GM23338 (cell line): ENCODE results near the gene ARG1. TPM values are rescaled to one million over a fixed set of nuclear protein-coding genes. Genes with fewer than 3 reads are reported as not detected.

Experiments
- ATAC-seq: fragments of 200-7000 bp; cut with Tn5 transposase; 3 replicates; pipeline ENCODE4 v1.9.1; 2020
- DNase-seq: peaks from one replicate; pipeline ENCODE4 v3.0.0-alpha.2; 2015; ENCODE audit warnings: low spot score
- H2AFZ ChIP-seq: fragments of 200-600 bp; sonication (generic); 2 replicates; pipeline ENCODE4 v1.8.0; 2016; ENCODE audit warnings: antibody characterized with exemption, mild to moderate bottlenecking, moderate library complexity
- H3F3A ChIP-seq: fragments of 200-600 bp; sonication (generic); replicated peaks from 2 replicates; pipeline ENCODE4 v1.8.0; 2017; ENCODE audit warnings: antibody characterized with exemption, mixed run types, low read depth
- H3K27ac ChIP-seq: fragments of 200-600 bp; sonication (generic); 2 replicates; pipeline ENCODE4 v1.6.1; 2016; ENCODE audit warnings: low read depth
- H3K27me3 ChIP-seq: fragments of 200-600 bp; sonication (generic); 2 replicates; pipeline ENCODE4 v1.8.0; 2016; ENCODE audit warnings: mild to moderate bottlenecking, mixed run types, moderate library complexity; ENCODE audit not compliant: insufficient read depth
- H3K36me3 ChIP-seq: fragments of 200-600 bp; sonication (generic); 2 replicates; pipeline ENCODE4 v1.8.0; 2016; ENCODE audit warnings: mild to moderate bottlenecking; ENCODE audit not compliant: insufficient read depth
- H3K4me1 ChIP-seq: fragments of 200-600 bp; sonication (generic); 2 replicates; pipeline ENCODE4 v1.8.0; 2016; ENCODE audit warnings: mild to moderate bottlenecking, moderate library complexity; ENCODE audit not compliant: insufficient read depth
- H3K4me2 ChIP-seq: fragments of 200-600 bp; sonication (generic); 2 replicates; pipeline ENCODE4 v1.7.1; 2017; ENCODE audit warnings: mixed run types
- H3K4me3 ChIP-seq: fragments of 200-600 bp; sonication (generic); 2 replicates; pipeline ENCODE4 v1.6.1; 2016; ENCODE audit warnings: mixed run types
- H3K79me2 ChIP-seq: fragments of 200-600 bp; sonication (generic); replicated peaks from 2 replicates; pipeline ENCODE4 v1.8.0; 2017; ENCODE audit warnings: mild to moderate bottlenecking; ENCODE audit not compliant: insufficient read depth
- H3K9me2 ChIP-seq: fragments of 200-600 bp; sonication (generic); 2 replicates; pipeline ENCODE4 v1.8.0; 2017; ENCODE audit not compliant: insufficient read depth
- H4K20me1 ChIP-seq: fragments of 200-600 bp; sonication (generic); replicated peaks from 2 replicates; pipeline ENCODE4 v1.8.0; 2017; ENCODE audit warnings: mild to moderate bottlenecking; ENCODE audit not compliant: insufficient read depth
- H3K27ac Mint-ChIP-seq: 2 replicates; pipeline ENCODE4 v1.8.0; 2020; ENCODE audit warnings: inconsistent platforms, mild to moderate bottlenecking, moderate library complexity, mixed read lengths
- H3K27me3 Mint-ChIP-seq: 3 replicates; pipeline ENCODE4 v1.8.0; 2022; ENCODE audit warnings: low read depth, mild to moderate bottlenecking, moderate library complexity, mixed read lengths, inconsistent platforms; ENCODE audit not compliant: insufficient read depth, poor library complexity
- H3K36me3 Mint-ChIP-seq: 3 replicates; pipeline ENCODE4 v1.8.0; 2021; ENCODE audit warnings: low read depth, mild to moderate bottlenecking, inconsistent platforms, moderate library complexity, mixed read lengths
- H3K4me1 Mint-ChIP-seq: 3 replicates; pipeline ENCODE4 v1.8.0; 2020; ENCODE audit warnings: mild to moderate bottlenecking, inconsistent platforms, mixed read lengths
- H3K4me3 Mint-ChIP-seq: 3 replicates; pipeline ENCODE4 v1.8.0; 2021; ENCODE audit warnings: moderate library complexity, mild to moderate bottlenecking, inconsistent platforms, mixed read lengths
- H3K9me3 Mint-ChIP-seq: 3 replicates; pipeline ENCODE4 v1.8.0; 2020; ENCODE audit warnings: moderate library complexity, mild to moderate bottlenecking, inconsistent platforms, mixed read lengths
- CREB1 ChIP-seq: fragments of 250-450 bp; sonication (Bioruptor Pico); IDR thresholded peaks from 2 replicates; pipeline ENCODE4 v1.5.0; 2020; ENCODE audit warnings: low read depth, mild to moderate bottlenecking, moderate library complexity
- EZH2 ChIP-seq: fragments of 200-600 bp; sonication (generic); IDR thresholded peaks from one replicate; pipeline ENCODE4 v1.8.0; 2017; ENCODE audit warnings: antibody characterized with exemption, mild to moderate bottlenecking, low read depth; ENCODE audit not compliant: unreplicated experiment
- EZH2phosphoT487 ChIP-seq: fragments of 200-600 bp; sonication (generic); IDR thresholded peaks from one replicate; pipeline ENCODE4 v1.8.1; 2018; ENCODE audit warnings: antibody characterized with exemption; ENCODE audit not compliant: unreplicated experiment
- JUNB ChIP-seq: IDR thresholded peaks from one replicate; pipeline ENCODE4 v1.6.1; 2016; ENCODE audit warnings: antibody characterized with exemption; ENCODE audit not compliant: unreplicated experiment
- NANOG ChIP-seq: IDR thresholded peaks from 2 replicates; pipeline ENCODE4 v1.6.1; 2016; ENCODE audit warnings: antibody characterized with exemption, borderline replicate concordance
- POLR2AphosphoS5 ChIP-seq: IDR thresholded peaks from 2 replicates; pipeline ENCODE4 v1.6.1; 2016; ENCODE audit warnings: antibody characterized with exemption, low read depth
- STAT1 ChIP-seq: IDR thresholded peaks from one replicate; pipeline ENCODE4 v1.6.1; 2016; ENCODE audit warnings: antibody characterized with exemption; ENCODE audit not compliant: unreplicated experiment
- ZNF114 ChIP-seq: fragments of 250-450 bp; sonication (Bioruptor Pico); IDR thresholded peaks from 2 replicates; pipeline ENCODE4 v1.5.0; 2020; ENCODE audit warnings: mild to moderate bottlenecking, moderate library complexity
- ZNF331 ChIP-seq: fragments of 250-450 bp; sonication (Bioruptor Pico); IDR thresholded peaks from 2 replicates; pipeline ENCODE4 v1.5.0; 2020; ENCODE audit warnings: low read depth, mild to moderate bottlenecking, moderate library complexity
- polyA plus RNA-seq: library from polyadenylated mRNA; unstranded; fragments of >200 nt; fragmentation: Nextera tagmentation; extraction: Ambion mirVana; gene quantifications from 2 replicates; pipeline ENCODE4 v1.2.1, GENCODE V29; 2016
- total RNA-seq: library from RNA; depleted of rRNA; stranded (reverse); fragments of >200 nt; shearing (Covaris generic); gene quantifications from 2 replicates; pipeline ENCODE4 v1.2.3, GENCODE V29; 2014
- TF ChIP-seq, protein P1 (sequence below): IDR thresholded peaks from one replicate; pipeline ENCODE4 v1.6.1; 2018; ENCODE audit warnings: antibody characterized with exemption; ENCODE audit not compliant: unreplicated experiment
- TF ChIP-seq, protein P2 (sequence below): IDR thresholded peaks from 2 replicates; pipeline ENCODE4 v1.6.1; 2016; ENCODE audit warnings: antibody characterized with exemption

The ARG1 gene
- total and polyA plus RNA-seq, 2 experiments from 2014 or later: 0.18 TPM; not detected in 1

DNA sequence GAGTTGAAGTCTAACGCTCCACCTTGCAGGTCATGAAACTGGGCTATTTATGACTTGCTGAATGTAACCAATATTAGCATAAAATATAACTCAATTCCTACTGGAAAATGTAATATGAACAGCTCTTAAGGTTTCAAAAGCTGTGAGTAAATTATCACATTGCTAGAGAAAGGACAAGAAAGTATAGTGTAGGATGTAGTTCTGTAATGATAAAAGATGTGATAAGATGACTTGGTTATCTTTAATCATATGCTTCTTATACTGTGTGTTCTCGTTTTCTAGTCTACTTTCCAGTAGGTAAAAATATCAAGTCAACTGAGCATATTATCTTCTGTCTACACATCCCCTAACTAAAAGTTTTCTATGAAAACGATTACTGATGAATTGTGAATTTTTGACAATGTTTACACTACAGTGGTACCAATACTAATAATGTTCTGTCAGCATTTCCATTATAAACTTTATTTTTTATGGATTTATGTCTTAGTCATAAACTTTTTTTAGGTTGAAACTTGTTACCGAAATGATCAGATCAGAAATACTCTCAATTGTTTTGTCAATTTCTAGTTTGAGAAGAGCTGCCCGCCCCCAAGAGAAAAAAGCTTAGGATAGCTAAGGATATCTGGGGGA, 40.4 kb downstream of the ARG1 start:
- Histone ChIP-seq H3K9me2 (no peaks in the 10 kb centered on the region), H2AFZ (no peak overlapping the region), H3K79me2 (no peaks in the 10 kb centered on the region), H3K4me3 (no peak overlapping the region), H3K27ac (no peak overlapping the region), H3K27me3 (no peaks in the 10 kb centered on the region), H3K4me2 (no peak overlapping the region), H4K20me1 (no peaks in the 10 kb centered on the region), H3F3A (no peaks in the 10 kb centered on the region), H3K36me3 (peaks cover under 1% of the 10 kb centered on the region; the same call in 1 of the 2 replicates), H3K4me1 (no peaks in the 10 kb centered on the region)
- TF ChIP-seq, protein P1, sequence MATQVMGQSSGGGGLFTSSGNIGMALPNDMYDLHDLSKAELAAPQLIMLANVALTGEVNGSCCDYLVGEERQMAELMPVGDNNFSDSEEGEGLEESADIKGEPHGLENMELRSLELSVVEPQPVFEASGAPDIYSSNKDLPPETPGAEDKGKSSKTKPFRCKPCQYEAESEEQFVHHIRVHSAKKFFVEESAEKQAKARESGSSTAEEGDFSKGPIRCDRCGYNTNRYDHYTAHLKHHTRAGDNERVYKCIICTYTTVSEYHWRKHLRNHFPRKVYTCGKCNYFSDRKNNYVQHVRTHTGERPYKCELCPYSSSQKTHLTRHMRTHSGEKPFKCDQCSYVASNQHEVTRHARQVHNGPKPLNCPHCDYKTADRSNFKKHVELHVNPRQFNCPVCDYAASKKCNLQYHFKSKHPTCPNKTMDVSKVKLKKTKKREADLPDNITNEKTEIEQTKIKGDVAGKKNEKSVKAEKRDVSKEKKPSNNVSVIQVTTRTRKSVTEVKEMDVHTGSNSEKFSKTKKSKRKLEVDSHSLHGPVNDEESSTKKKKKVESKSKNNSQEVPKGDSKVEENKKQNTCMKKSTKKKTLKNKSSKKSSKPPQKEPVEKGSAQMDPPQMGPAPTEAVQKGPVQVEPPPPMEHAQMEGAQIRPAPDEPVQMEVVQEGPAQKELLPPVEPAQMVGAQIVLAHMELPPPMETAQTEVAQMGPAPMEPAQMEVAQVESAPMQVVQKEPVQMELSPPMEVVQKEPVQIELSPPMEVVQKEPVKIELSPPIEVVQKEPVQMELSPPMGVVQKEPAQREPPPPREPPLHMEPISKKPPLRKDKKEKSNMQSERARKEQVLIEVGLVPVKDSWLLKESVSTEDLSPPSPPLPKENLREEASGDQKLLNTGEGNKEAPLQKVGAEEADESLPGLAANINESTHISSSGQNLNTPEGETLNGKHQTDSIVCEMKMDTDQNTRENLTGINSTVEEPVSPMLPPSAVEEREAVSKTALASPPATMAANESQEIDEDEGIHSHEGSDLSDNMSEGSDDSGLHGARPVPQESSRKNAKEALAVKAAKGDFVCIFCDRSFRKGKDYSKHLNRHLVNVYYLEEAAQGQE: no peak
- TF ChIP-seq EZH2phosphoT487: no peak
- no peak for TF ChIP-seq CREB1
- no peak for TF ChIP-seq ZNF114
- TF ChIP-seq NANOG: no peak
- no peak for TF ChIP-seq JUNB
- TF ChIP-seq, protein P2, sequence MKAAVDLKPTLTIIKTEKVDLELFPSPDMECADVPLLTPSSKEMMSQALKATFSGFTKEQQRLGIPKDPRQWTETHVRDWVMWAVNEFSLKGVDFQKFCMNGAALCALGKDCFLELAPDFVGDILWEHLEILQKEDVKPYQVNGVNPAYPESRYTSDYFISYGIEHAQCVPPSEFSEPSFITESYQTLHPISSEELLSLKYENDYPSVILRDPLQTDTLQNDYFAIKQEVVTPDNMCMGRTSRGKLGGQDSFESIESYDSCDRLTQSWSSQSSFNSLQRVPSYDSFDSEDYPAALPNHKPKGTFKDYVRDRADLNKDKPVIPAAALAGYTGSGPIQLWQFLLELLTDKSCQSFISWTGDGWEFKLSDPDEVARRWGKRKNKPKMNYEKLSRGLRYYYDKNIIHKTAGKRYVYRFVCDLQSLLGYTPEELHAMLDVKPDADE: no peak
- peaks cover 21% of the 10 kb centered on the region; the same call in 2 of the 3 replicates for H3K36me3 Mint-ChIP-seq
- H3K4me1 Mint-ChIP-seq: no peaks in the 10 kb centered on the region
- no peak overlapping the region for H3K4me3 Mint-ChIP-seq
- no peak for DNase-seq
- no peaks in the 10 kb centered on the region for H3K27me3 Mint-ChIP-seq
- no peaks in the 10 kb centered on the region for H3K9me3 Mint-ChIP-seq
- no peak overlapping the region for H3K27ac Mint-ChIP-seq
- no peak for ATAC-seq

DNA sequence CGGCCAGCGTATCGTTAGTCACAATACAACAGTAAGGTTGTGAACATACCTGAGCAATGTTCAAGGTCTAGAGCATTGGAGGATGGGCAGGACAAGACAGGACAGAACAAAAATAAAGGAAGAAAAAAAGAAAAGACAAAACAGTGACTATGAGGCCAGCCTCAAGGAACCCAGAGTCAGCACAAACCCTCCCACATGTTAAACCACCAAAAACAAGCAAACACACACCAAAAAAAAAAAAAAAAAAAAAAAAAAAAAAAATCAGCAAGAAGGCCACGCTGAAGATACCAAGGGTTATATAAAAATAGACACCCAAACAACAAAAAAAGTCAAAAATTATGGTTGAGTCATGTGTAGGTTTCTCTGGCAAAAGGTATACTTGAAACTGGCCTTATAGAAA, 42.2 kb downstream of the ARG1 start:
- Histone ChIP-seq H3K27ac (no peak overlapping the region), H3K4me2 (no peak overlapping the region), H3K4me1 (no peaks in the 10 kb centered on the region), H3K4me3 (no peak overlapping the region), H3F3A (no peaks in the 10 kb centered on the region), H3K36me3 (peaks cover 8% of the 10 kb centered on the region), H3K79me2 (no peaks in the 10 kb centered on the region), H4K20me1 (no peaks in the 10 kb centered on the region), H3K27me3 (no peaks in the 10 kb centered on the region), H2AFZ (no peak overlapping the region), H3K9me2 (no peaks in the 10 kb centered on the region)
- Mint-ChIP-seq H3K9me3 (no peaks in the 10 kb centered on the region), H3K4me3 (no peak overlapping the region), H3K27ac (no peak overlapping the region), H3K36me3 (peaks cover 20% of the 10 kb centered on the region; the same call in 2 of the 3 replicates), H3K4me1 (no peaks in the 10 kb centered on the region), H3K27me3 (no peaks in the 10 kb centered on the region)
- ATAC-seq (no peak), DNase-seq (no peak)
- TF ChIP-seq EZH2: no peak
- TF ChIP-seq, protein P2: no peak
- no peak for TF ChIP-seq POLR2AphosphoS5
- TF ChIP-seq STAT1: no peak
- no peak for TF ChIP-seq ZNF331 (CRISPR knock-in tag)
- TF ChIP-seq JUNB: no peak
- TF ChIP-seq CREB1: no peak
